Hepatocyte (in vitro differentiated cells): Measurements from ENCODE around the gene RREB1.

Experiments used
- CTCF ChIP-seq: fragments of 200-600 bp; sonication (generic); IDR thresholded peaks from 2 replicates; pipeline ENCODE4 v1.5.1; 2016; ENCODE audit warnings: antibody characterized with exemption, mild to moderate bottlenecking; ENCODE audit not compliant: poor library complexity
- EZH2 ChIP-seq: fragments of 200-600 bp; sonication (generic); IDR thresholded peaks from 2 replicates; pipeline ENCODE4 v1.6.1; 2016; ENCODE audit warnings: antibody characterized with exemption, mild to moderate bottlenecking, borderline replicate concordance
- EZH2phosphoT487 ChIP-seq: fragments of 200-600 bp; sonication (generic); IDR thresholded peaks from one replicate; pipeline ENCODE4 v1.6.1; 2018; ENCODE audit warnings: antibody characterized with exemption, mild to moderate bottlenecking, low read depth, moderate library complexity; ENCODE audit not compliant: unreplicated experiment, severe bottlenecking

- TF ChIP-seq CTCF (no peak), EZH2 (no peak), EZH2phosphoT487 (no peak)
Measured at GRCh38 chr6:7101290-7101689, 6.5 kb upstream of the RREB1 start.
